Psoas muscle (tissue), 8 donors: ENCODE results near the gene CORIN. TPM values are rescaled to one million over a fixed set of nuclear protein-coding genes. Genes with fewer than 3 reads are reported as not detected.

Source experiments
- ATAC-seq, 4 donors: fragments of 200-7000 bp; cut with Tn5 transposase; one replicate each; pipeline ENCODE4 v1.9.1; 2020; ENCODE audit warnings: moderate library complexity in 3 of 4, mild to moderate bottlenecking in 2 of 4
- DNase-seq, 2 donors: peaks; one replicate each; pipeline ENCODE4 v3.0.0-alpha.2; 2020
- H3K27ac ChIP-seq: fragments of 200-600 bp; one replicate; pipeline ENCODE4 v1.8.0; 2022
- H3K27me3 ChIP-seq, 3 donors: fragments of 200-600 bp in 1 of 3; one replicate each; pipeline versions ENCODE4 v1.6.1 to v1.8.0; 2013 to 2022; ENCODE audit warnings: low read length in 2 of 3, mild to moderate bottlenecking in 2 of 3, moderate library complexity in 1 of 3; ENCODE audit not compliant: insufficient read depth in 3 of 3
- H3K36me3 ChIP-seq, 2 donors: fragments of 200-600 bp in 1 of 2; one replicate each; pipeline versions ENCODE4 v1.6.1 to v1.8.0; 2013 to 2022; ENCODE audit warnings: low read depth in 1 of 2, mild to moderate bottlenecking in 1 of 2, moderate library complexity in 1 of 2; ENCODE audit not compliant: insufficient read depth in 1 of 2
- H3K4me1 ChIP-seq: fragments of 200-600 bp; one replicate; pipeline ENCODE4 v1.8.0; 2022
- H3K4me3 ChIP-seq: fragments of 200-600 bp; one replicate; pipeline ENCODE4 v1.8.0; 2022; ENCODE audit warnings: mild to moderate bottlenecking
- H3K9me3 ChIP-seq: fragments of 200-600 bp; one replicate; pipeline ENCODE4 v1.8.0; 2022
- CTCF ChIP-seq: fragments of 200-600 bp; IDR thresholded peaks from one replicate; pipeline ENCODE4 v1.8.0; 2022; ENCODE audit warnings: antibody characterized with exemption
- WGBS, 3 donors: extraction: QIAGEN DNeasy Blood & Tissue Kit; methylation state at CpG; one replicate each; pipeline versions ENCODE4 v1.1.6 to v1.1.7; 2013; 5-methylcytosine and 5-hydroxymethylcytosine counted together
- intact Hi-C, 2 donors: fragments of 100-400 bp; cut with DNase I; formaldehyde crosslinking; loops; one replicate each; pipeline versions ENCODE4 v1.11.0 to v1.14.2; 2022
- polyA plus RNA-seq, 3 donors: library from polyadenylated mRNA; stranded (reverse); fragments of 200-250 nt; gene quantifications; one replicate each; pipeline ENCODE4 v1.2.3, GENCODE V29; 2013
- total RNA-seq, 4 donors: library from RNA; stranded (reverse); fragmentation: NEBNext Ultra II Directional in 2 of 4; extraction: Animal tissue kit (Norgen Biotek cat#: 25700) in 2 of 4; gene quantifications; one replicate each; pipeline versions ENCODE4 v1.2.1 to v1.2.4, GENCODE V29; 2021 to 2023
- donor health status: healthy with polysubstance abuse.
- donor health status: DM: no; HTN: no; CAD: no; lungs with moderate emphysema.
- donor health status: Bipolar disorder and iron deficiency.
- donor health status: healthy.
- donor health status: DM: yes; HTN: yes; CAD: no.
- donor health status: DM: no; HTN: no; CAD: no.
- donor health status: DM: no; HTN: no; CAD: no.
- donor health status: DM: yes; HTN: yes; CAD: no.

CORIN gene
- total and polyA plus RNA-seq, 7 donors, result 0.03 to 1.3 (median 0.16) TPM; not detected in 1

GRCh38 chr4:47848041-47848440 lies 10.2 kb upstream of the CORIN start:
- no peaks in the 10 kb centered on the region for H3K4me1 ChIP-seq
- DNase-seq (no peak), ATAC-seq (no peak)
- no peaks in the 10 kb centered on the region for H3K9me3 ChIP-seq
- no peaks in the 10 kb centered on the region for H3K27me3 ChIP-seq
- WGBS, 3 donors, result 87 to 94% (median 93%) methylated on average over 2 of the region's 2 CpGs
- peaks cover 0 to 36% of the 10 kb centered on the region in 2 donors for H3K36me3 ChIP-seq
- no peak for TF ChIP-seq CTCF
- intact Hi-C loops, result no loop called here
- H3K27ac ChIP-seq, result no peak overlapping the region
- H3K4me3 ChIP-seq, result no peak overlapping the region

GRCh38 chr4:47842985-47843384 lies 5.1 kb upstream of the CORIN start:
- Histone ChIP-seq H3K4me3 (no peak overlapping the region), H3K4me1 (no peaks in the 10 kb centered on the region), H3K27me3 (peaks cover 0 to 7% (median 0%) of the 10 kb centered on the region in 3 donors), H3K9me3 (no peaks in the 10 kb centered on the region), H3K36me3 (peaks cover 0 to 23% of the 10 kb centered on the region in 2 donors), H3K27ac (no peak overlapping the region)
- no peak for TF ChIP-seq CTCF
- DNase-seq (no peak), ATAC-seq (no peak)
- intact Hi-C loops, result no loop called here

GRCh38 chr4:47840291-47840690 lies 2.4 kb upstream of the CORIN start:
- Histone ChIP-seq H3K27ac (no peak overlapping the region), H3K27me3 (peaks cover 0 to 19% (median 6%) of the 10 kb centered on the region in 3 donors), H3K36me3 (peaks cover 0 to 23% of the 10 kb centered on the region in 2 donors), H3K4me3 (no peak overlapping the region), H3K9me3 (no peaks in the 10 kb centered on the region), H3K4me1 (peaks cover 15% of the 10 kb centered on the region)
- intact Hi-C loops, result no loop called here
- no peak for TF ChIP-seq CTCF
- ATAC-seq (no peak), DNase-seq (no peak)
- WGBS, 3 donors, result 86 to 93% (median 89%) methylated on average over 1 of the region's 1 CpG

- peak; percentile 14 for TF ChIP-seq CTCF
- Histone ChIP-seq H3K4me1 (peaks cover 15% of the 10 kb centered on the region), H3K27me3 (peaks cover 0 to 24% (median 6%) of the 10 kb centered on the region in 3 donors), H3K9me3 (no peaks in the 10 kb centered on the region), H3K36me3 (peaks cover 0 to 17% of the 10 kb centered on the region in 2 donors), H3K4me3 (no peak overlapping the region), H3K27ac (no peak overlapping the region)
- ATAC-seq (no peak), DNase-seq (no peak)
- intact Hi-C loops, result loop anchor here (5.0 kb wide), 2 partner anchors 152 to 167 kb away; no protein-coding TSS in a partner anchor
- 73 to 78% (median 75%) methylated on average over 5 of the region's 5 CpGs for WGBS, 3 donors
These were observed 1.4 kb upstream of the CORIN start for GRCh38 chr4:47839259-47839658.

GRCh38 chr4:47838445-47838844 lies 578 bp upstream of the CORIN start:
- Histone ChIP-seq H3K9me3 (no peaks in the 10 kb centered on the region), H3K27me3 (peaks cover 0 to 26% (median 6%) of the 10 kb centered on the region in 3 donors), H3K4me1 (peaks cover 15% of the 10 kb centered on the region), H3K4me3 (no peak overlapping the region), H3K36me3 (peaks cover 0 to 9% of the 10 kb centered on the region in 2 donors), H3K27ac (no peak overlapping the region)
- intact Hi-C loops, result loop anchor here (5.0 kb wide), 2 partner anchors 151 to 166 kb away; no protein-coding TSS in a partner anchor
- 60 to 69% (median 63%) methylated on average over 4 of the region's 4 CpGs for WGBS, 3 donors
- no peak for DNase-seq
- ATAC-seq, result no peak
- TF ChIP-seq CTCF, result no peak
